Fibroblast of skin of left quadriceps (primary cell): ENCODE data around the gene LCLAT1.

Experiments
- DNase-seq, 2 experiments: peaks; one replicate each; pipeline ENCODE4 v3.0.0-alpha.2; 2013; ENCODE audit warnings: low read depth in 2 of 2

The LCLAT1 gene

DNA sequence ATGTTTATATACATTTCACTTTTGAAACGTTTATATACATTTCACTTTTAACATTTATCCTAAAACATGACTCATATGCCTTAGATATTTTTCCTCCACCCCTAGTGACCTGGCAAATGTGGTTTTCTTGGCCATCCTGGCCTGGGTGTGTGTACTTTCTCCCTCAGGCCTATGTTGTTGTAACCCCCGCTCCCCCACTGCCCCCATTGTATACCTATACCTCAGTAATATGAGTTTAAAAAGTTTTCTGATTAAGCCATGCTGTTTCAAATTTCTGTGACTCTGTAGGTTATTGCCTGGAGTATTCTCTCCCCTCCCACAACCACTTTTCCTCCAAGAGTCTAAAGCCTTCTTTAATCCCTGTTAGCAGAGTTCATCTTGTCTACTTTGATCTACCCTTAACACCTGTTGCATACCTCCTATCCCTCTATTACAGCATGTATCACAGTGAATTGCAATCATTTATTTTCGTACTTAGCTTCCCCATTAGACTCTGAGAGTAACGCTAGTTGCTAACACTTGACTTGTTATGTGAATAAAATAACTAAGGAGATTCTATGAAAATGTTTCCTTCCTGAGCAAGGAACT, 67.9 kb downstream of the LCLAT1 start:
- DNase-seq: no peak

DNA sequence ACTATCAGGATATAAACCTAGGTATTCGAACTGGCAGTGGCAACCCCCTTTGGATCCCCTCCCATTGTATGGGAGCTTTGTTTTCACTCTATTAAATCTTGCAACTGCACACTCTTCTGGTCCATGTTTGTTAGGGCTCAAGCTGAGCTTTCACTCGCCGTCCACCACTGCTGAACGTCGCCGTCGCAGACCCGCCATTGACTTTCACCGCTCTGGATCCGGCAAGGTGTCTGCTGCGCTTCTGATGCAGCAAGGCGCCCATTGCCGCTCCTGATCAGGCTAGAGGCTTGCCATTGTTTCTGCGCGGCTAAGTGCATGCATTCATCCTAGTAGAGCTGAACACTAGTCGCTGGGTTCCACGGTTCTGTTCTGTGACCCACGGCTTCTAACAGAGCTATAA, 69.1 kb downstream of the LCLAT1 start:
- DNase-seq: no peak

DNA sequence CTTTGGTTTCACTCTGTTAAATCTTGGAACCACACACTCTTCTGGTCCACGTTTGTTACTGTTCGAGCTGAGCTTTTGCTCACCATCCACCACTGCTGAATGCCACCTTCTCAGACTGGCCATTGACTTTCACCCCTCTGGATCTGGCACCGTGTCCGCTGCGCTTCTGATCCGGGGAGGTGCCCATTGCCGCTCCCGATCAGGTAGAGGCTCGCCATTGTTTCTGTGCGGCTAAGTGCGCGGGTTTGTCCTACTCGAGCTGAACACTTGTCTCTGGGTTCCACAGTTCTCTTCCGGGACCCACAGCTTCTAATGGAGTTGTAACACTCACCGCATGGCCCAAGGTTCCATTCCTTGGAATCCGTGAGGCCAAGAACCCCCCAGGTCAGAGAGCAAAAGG, 72.8 kb downstream of the LCLAT1 start:
- DNase-seq: no peak

DNA sequence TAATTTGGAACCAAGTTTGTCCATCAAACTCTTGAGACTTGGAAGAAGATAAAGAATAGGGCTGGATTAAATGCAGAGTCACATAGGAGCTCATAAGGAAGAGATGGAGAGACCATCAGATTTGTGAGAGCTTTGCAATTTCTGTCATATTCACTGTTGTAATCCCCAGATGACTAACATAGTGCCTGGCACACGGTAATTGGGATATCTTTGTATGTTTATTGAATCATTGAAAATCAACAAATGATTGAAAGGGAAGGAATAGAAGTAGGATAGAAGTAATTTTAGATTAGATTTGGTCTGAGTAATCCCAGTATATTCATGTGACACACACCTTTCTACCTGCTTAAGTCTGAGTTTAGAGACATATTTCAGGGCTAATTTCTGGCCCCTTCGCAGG, 75.4 kb downstream of the LCLAT1 start:
- no peak for DNase-seq

DNA sequence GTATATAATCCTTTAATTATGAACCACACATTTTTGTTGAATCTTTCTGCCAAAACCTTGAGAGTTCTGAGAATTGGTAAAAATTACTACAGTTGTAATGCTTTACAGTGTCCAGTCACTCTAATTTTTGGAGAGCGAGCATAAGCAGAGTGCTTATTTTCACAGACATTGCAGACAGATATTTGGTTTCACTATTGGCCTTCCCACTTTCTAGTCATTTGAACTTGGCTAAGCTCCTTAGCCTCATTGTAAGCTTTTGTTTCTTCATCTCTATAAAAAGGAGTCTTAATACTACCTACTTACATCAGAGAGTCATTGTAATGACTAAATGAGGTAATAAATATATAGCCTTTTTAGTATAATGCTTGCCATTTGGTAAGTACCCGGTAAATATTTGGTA, 80.4 kb downstream of the LCLAT1 start:
- no peak for DNase-seq

DNA sequence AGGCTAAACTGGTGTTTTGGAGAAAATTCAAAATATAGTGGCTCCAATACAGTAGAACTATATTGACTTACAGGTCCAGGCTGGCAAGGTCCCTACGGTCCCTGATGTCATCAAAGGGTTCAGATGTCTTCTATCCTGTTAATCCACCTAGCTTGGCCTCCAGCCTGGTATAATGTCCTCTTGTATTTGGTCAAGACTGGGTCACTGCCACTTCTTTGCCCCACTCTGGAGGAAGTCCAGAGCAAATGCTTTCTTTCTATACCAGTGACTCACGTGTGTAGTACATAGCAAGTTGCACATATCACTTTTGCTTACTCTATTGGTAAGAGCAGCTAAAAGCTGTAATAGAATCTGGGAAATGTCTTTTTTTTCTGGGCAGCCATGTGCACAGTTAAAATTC, 80.8 kb downstream of the LCLAT1 start:
- DNase-seq: no peak

DNA sequence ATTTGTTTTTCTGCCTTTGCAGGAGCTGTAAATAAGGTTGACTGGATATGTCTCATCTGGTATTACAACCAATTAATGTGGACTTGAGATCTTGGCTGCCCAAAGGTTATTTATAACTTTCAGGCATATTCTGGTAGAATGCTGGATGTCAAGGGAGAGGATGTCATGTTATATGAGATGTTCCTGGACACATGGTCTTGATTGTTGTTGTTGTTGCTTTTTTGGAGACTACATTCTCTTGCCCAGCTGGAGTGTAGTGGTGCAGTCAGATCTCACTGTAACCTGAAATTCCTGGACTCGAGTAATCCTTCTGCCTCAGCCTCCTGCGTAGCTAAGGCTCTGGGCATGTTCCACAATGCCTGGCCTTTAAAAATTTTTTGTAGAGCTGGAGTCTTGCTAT, 83.3 kb downstream of the LCLAT1 start:
- DNase-seq: no peak

DNA sequence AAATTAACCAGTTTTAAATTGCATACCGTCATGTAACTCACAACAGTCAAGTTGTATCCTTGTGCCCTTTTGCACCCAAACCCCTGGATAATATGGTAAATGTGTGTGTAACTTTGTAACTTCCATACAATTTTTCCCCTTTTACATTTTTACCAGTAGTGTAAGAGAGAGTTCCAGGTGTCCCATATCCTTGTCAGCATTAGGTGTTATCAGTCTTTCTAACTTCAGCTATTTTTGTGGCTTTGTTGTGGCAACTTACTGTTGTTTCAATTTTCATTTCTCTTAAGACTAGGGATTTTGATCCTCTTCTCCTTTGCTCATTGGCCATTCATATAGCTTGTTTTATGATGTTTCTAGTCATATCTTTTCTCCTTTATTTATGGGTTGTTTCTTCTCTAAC, 94.6 kb downstream of the LCLAT1 start:
- DNase-seq: no peak

DNA sequence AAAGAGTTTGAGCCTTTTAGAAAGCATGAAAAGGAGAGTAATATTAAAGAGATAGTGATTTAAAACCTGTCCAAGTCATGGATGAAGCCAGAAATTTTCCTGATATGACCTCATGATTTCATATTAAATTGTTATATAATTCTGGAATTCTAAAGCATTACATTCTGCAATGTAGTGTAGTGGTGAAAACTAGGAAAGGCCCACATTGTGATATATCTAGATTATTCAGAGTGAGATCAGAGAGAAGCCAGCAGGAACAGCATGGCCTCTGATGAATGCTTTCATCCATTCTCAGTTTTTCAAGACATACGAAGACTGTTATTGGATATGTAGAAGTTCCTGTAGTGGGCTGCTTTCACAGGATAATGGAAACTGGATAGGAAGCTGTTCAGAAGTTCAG, 98.8 kb downstream of the LCLAT1 start:
- no peak for DNase-seq

DNA sequence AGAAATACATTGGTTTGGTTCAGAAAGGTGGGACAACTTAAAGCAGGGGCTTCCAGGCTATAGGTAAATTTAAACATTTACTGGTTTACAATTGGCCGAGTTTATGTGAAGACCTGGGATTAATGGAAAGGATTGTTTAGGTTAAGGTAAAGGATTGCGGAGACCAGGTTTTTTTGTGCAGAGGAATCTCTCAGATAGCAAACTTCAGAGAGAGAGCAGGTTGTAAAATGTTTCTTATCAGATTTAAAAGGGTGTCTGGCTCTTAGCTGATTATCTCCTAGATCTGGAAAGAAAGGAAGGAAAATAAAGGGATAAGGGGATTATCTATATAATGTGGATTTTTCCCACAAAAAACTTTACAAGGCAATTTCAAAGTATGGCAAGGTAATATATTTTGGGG, 101.3 kb downstream of the LCLAT1 start:
- DNase-seq: no peak

DNA sequence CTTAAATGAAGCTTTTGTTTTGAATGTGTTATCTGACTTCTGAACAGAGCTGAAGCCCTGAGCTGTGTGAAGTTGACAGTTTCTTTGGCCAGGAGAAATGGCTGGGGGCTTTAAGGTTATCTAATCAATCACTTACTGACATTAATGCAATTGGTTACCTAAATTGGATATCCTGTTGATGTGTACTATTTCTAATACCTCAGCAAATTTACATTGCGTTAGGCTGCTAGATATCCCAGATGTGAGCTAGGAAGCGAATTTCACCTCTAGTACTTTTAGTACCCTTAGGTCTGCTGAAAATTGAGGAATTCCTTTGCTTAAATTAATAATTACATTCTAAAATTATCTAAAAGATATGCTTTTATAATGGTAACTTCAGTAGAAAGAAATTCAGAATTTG, 102.0 kb downstream of the LCLAT1 start:
- DNase-seq: no peak

DNA sequence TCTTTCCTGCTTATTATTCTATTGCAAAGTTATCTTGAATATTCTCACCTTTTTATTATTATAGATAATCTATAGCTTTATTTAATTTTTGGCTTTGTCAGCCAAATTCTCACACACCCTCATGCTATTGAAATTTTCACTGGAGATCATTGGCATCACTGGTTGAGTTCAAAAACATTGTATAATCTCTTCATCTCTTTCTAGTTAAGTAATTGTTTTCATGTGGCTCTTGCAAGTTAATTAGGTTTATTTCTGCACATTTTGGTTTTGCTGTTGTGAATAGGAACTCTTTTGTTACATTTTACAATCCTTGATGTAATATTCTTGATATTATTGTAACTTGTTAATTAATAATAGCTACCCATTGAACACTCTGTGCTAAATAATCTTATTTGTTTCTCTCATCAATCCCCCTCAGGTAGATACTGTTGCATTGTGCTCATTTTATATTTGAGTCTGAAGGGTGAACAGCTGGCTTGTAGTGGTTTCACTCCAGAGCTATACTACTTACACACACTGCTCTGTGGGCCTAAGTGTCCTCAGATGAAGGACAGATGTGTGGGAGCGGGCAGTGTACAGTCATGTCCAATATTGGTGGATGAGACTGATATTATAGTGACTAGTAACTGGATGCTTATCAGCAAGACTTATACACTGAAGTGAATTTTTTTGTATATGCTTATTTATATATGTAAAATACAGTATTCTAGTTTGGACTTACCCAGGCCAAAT, 112.7 kb downstream of the LCLAT1 start:
- DNase-seq: no peak

DNA sequence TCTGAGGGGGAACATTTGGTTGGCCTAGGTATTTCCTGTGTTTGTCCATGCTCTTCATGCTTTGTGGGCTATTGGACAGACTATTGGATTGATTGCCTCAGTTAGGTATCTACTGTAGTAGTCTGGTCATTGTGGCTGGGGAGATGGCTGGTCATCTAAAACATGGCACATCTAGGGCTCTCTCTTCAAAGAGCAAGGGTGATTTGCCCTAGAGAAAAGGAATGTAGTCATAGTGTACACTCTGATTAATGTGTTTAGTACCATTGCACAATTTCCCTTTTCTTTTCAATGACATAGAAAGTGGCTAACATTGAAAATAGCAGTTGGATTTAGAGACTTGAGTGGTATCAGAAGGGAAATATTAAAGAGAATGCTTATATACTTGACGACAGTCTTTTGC, 114.3 kb downstream of the LCLAT1 start:
- DNase-seq: no peak

DNA sequence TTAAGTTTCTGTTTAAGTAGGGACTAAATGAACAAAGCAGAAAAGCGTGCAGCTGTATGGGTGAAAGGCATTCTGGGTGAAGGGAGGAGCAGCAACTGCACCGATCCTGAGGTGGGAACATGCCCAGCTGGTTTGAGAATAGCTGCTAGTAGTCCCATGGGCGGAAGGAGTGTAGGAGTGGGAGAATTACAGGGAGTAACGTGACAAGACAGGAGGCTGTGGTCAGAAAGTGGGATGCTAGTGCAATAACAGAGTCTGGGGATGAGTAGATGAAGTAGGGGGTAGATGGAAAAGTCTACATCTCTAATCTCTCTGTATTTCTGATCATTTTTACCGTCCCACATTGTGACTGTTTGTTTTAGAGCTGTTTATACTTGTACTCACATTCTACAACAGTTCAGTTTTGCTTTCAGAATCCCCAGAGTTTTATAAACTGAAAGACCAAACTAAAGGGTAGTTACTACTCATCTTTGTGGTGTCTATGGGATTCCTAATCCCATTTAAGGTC, 118.9 kb downstream of the LCLAT1 start:
- peak in 1 of 2 experiments; percentile 2 for DNase-seq

DNA sequence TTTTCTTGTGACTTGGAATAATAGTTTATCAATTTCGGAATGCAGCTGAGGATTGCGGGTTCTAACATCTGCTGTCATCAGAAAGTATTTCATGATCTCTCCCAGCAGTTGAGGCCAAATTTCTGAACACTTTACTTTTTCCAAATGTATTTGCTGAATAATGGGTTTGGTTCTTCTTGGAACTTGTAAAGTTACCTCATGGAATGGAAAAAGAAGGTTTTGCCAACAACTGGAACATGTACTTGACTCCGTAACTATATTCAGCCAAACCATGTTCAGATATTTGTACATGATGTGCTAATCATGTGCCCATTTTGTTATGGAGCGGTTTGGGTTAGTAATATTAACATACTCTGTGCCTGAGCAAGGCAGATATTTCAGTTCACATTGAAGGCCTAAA, 119.6 kb downstream of the LCLAT1 start:
- peak; percentile 4 to 8 for DNase-seq

DNA sequence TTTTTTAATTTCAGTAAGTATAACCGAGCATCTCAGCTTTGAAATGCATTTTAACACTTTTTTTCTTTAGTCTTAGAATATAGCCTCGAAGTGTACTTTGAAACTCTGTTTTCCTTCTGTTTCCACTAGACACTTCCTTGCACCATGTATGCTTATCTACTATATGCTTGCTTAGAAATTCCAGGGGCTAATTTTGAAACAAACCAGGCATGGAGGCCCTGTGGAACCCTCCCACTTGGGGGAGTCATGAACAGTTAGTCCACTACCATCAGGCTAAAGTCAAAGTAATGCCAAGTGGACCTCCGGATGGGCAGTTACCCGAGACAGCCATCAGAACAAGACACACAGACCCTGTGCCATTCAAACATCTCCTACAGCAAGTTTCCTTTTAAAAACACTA, 120.3 kb downstream of the LCLAT1 start:
- DNase-seq: no peak

DNA sequence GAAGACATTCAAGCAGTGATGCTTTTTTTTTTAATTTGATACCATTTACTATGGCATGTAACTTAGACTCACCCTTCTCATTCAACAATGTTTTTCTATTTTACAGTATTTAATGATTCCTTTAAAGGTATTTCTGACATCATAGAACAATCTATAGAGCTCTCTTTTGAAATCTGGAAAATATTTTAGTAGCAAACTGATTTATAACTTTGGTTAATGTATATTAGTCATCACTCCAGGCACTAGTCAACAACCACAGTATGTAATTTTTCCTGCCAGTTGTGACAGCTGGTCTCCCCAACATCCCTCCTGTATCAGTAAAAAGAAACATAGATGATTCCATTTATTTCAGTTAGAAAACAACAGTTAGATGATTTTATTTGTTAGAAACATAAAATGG, 122.9 kb downstream of the LCLAT1 start:
- DNase-seq: peak; percentile 35 to 45

DNA sequence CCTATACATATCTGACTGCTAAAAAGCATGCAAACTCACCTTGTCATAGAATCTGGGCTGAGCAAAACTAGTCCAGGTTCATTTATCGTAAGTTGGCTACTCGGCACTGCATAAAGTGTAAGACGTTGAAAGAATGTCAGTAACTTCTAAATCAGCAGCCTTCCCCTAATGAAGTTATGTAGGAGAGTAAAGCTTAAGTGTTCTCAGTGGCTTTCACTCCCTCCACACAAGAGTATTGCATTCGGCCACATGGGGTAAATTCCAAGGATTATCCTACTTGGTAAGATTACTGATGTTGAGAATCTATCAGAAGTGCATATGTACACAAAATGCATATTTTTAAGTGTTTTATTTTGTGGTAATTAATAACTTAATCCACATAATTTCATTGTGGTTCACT, 130.1 kb downstream of the LCLAT1 start:
- no peak for DNase-seq

DNA sequence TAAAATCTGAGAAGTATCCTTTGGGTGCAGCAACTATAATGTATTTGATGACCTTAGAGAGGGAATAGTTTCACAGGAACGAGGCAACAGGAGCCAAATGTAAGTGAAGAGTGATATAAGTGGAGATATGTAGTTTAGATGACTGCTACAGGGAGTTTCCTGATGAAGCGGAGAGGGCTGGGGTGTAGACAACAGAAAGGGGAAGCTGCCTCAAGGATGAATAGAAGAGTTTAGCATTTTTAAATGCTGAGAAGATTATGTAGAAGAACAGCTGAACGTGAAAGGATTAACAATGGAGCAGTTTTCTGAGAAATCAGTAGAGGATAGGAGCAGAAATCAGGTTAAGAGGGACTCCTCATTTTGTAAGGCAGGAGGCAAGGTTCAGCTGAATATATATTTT, 133.3 kb downstream of the LCLAT1 start:
- no peak for DNase-seq

DNA sequence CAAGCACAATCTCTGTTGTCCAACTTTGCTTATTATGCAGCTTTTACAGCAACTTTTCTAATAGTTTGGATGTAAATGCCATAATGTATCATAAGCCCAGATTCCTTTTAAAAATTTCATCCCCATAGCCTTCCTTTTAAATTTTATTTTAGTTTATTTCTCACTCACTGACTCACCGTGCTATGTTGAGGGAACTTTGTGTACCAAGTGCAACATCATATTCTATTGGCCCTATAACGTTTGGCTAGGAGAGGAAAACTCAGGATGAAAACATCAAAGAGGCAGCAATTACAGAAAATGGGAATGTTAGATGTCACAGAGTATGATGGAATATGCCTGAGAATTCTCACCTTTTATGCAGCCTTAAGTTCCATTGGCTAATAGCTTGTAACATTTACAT, 135.5 kb downstream of the LCLAT1 start:
- no peak for DNase-seq

DNA sequence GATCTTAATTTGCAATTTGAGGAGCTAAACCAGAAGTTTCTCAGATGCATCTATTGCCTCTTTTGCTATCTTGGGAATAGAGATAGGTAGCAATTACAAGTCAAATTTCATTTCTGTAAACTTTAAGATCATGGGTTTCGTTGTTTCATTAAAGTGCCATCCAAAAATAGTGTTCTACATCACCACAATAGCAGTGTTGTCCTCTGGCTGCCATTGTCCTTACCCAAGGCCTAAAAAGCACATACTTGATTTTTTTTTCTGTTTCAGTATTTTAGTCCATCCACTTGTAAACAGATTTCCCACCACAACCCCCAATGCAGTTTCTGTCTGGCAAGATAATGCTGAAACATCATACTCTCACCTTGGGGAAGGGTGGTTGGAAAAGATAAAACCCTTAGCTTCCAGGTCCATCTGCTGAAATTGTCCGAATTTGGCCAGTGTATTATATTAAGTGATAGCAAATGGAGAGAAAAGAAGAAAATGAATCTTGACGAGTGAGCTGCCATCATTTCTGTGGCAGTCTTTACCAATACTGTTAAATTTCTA, 136.2 kb downstream of the LCLAT1 start:
- DNase-seq: no peak

DNA sequence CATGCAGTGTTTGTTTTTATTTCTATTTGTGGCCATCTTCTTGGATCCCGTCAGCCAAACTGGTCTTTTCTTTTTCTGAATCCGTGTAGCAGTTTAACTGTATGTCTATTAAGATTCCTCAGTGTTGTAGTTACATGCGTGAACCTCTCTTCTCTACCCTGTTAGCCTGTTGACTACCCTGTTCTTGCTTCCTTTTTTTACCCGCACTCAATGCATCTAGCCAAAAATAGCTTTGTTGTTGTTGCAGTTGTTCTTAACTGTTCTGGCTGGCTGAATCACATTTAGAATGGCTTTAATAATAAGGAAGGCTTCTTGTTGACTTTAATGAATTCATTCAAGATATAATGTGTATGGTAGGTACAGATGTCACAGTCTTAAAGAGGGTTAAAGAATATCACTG, 137.1 kb downstream of the LCLAT1 start:
- DNase-seq: no peak

DNA sequence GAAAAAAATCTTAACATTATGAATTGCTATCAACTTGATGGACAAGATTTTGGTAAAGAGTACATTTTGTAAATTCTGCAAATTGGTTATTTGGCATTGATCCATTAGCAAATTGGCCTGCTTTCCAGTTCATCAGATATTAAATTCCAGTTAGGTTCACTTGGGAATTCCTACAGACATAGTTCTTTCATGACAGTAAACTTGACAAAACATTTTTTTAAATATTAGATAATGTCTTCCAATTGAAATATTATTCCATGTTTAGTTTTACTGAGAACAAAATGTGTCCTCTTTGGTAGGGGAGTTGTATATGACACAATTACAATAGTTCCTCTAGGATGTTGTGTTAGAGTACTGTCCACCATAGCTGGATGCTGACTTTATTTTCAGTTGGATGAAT, 141.9 kb downstream of the LCLAT1 start:
- DNase-seq: no peak
